ENCODE measurements around the gene LTF. TPM values are rescaled to one million over a fixed set of nuclear protein-coding genes. Genes with fewer than 3 reads are reported as not detected.

The LTF gene
- total RNA-seq, result 0.33 and 0.53 TPM in 2 replicates
- long read RNA-seq, partial matches to known transcripts, result 0 of 4 reads
- long read RNA-seq, other reads (novel, unspliced or antisense), result 4 of 4 reads

- Mint-ChIP-seq H3K27ac (no peak within 1 kb of the TSS), H3K27me3 (peaks cover 35% of the 10 kb centered on the region), H3K9me3 (ENCODE audit: low read depth) (peaks cover 9% of the 10 kb centered on the region), H3K36me3 (ENCODE audit: insufficient read depth) (no peaks in the 10 kb centered on the region), H3K4me1 (ENCODE audit: low read depth) (no peaks in the 10 kb centered on the region), H3K4me3 (ENCODE audit: low read depth) (no peak within 1 kb of the TSS)
- TF ChIP-seq CTCF (IDR thresholded peaks at IDR 0.05; ENCODE audit: unreplicated experiment), result no peak
- peak; percentile 1 for DNase-seq (ENCODE audit: low spot score, unreplicated experiment)
Measured at GRCh38 chr3:46464326-46465195, at the start of gene LTF. Gene LTF (minus strand): TSS chr3:46464905. CDS start chr3:46464867, 38 bp downstream.

- no peaks in the 10 kb centered on the region for H3K4me1 Mint-ChIP-seq (ENCODE audit: low read depth)
- no peaks in the 10 kb centered on the region for H3K27me3 Mint-ChIP-seq
- no peak overlapping the region for H3K27ac Mint-ChIP-seq
- no peaks in the 10 kb centered on the region for H3K36me3 Mint-ChIP-seq (ENCODE audit: insufficient read depth)
- no peak for TF ChIP-seq CTCF (IDR thresholded peaks at IDR 0.05; ENCODE audit: unreplicated experiment)
- no peak for DNase-seq (ENCODE audit: low spot score, unreplicated experiment)
- no peak overlapping the region for H3K4me3 Mint-ChIP-seq (ENCODE audit: low read depth)
- no peaks in the 10 kb centered on the region for H3K9me3 Mint-ChIP-seq (ENCODE audit: low read depth)
Measured at GRCh38 chr3:46512191-46512749, 47.6 kb upstream of the LTF start.

GRCh38 chr3:46509661-46510187 is 45.0 kb upstream of the LTF start:
- Mint-ChIP-seq H3K9me3 (ENCODE audit: low read depth) (no peaks in the 10 kb centered on the region), H3K4me1 (ENCODE audit: low read depth) (no peaks in the 10 kb centered on the region), H3K27me3 (peaks cover 9% of the 10 kb centered on the region), H3K36me3 (ENCODE audit: insufficient read depth) (no peaks in the 10 kb centered on the region), H3K27ac (no peak overlapping the region), H3K4me3 (ENCODE audit: low read depth) (no peak overlapping the region)
- no peak for TF ChIP-seq CTCF (IDR thresholded peaks at IDR 0.05; ENCODE audit: unreplicated experiment)
- no peak for DNase-seq (ENCODE audit: low spot score, unreplicated experiment)

- no peaks in the 10 kb centered on the region for H3K9me3 Mint-ChIP-seq (ENCODE audit: low read depth)
- no peak for DNase-seq (ENCODE audit: low spot score, unreplicated experiment)
- H3K27ac Mint-ChIP-seq, result no peak overlapping the region
Measured at GRCh38 chr3:46508850-46509591, 44.3 kb upstream of the LTF start.

More at GRCh38 chr3:46508850-46509591, 44.3 kb upstream of the LTF start:
- Mint-ChIP-seq H3K27me3 (peaks cover 9% of the 10 kb centered on the region), H3K4me3 (ENCODE audit: low read depth) (no peak overlapping the region), H3K4me1 (ENCODE audit: low read depth) (no peaks in the 10 kb centered on the region), H3K36me3 (ENCODE audit: insufficient read depth) (no peaks in the 10 kb centered on the region)
- TF ChIP-seq CTCF (IDR thresholded peaks at IDR 0.05; ENCODE audit: unreplicated experiment), result no peak
